AML-193 (cell line): Measurements from ENCODE around the gene ZNF598.
A peak's percentile ranks its signal among the peaks of the same experiment; 100 is the strongest.
"Not testable (repeated sequence)": the region's sequence is repeated elsewhere in the genome, so short reads cannot be mapped to it uniquely, and the experiment has no call there.

ENCODE experiments used
- DNase-seq, 2 experiments: peaks; one replicate each; lab custom pipeline; 2025; lab: John Stamatoyannopoulos, UW

Gene ZNF598

DNA sequence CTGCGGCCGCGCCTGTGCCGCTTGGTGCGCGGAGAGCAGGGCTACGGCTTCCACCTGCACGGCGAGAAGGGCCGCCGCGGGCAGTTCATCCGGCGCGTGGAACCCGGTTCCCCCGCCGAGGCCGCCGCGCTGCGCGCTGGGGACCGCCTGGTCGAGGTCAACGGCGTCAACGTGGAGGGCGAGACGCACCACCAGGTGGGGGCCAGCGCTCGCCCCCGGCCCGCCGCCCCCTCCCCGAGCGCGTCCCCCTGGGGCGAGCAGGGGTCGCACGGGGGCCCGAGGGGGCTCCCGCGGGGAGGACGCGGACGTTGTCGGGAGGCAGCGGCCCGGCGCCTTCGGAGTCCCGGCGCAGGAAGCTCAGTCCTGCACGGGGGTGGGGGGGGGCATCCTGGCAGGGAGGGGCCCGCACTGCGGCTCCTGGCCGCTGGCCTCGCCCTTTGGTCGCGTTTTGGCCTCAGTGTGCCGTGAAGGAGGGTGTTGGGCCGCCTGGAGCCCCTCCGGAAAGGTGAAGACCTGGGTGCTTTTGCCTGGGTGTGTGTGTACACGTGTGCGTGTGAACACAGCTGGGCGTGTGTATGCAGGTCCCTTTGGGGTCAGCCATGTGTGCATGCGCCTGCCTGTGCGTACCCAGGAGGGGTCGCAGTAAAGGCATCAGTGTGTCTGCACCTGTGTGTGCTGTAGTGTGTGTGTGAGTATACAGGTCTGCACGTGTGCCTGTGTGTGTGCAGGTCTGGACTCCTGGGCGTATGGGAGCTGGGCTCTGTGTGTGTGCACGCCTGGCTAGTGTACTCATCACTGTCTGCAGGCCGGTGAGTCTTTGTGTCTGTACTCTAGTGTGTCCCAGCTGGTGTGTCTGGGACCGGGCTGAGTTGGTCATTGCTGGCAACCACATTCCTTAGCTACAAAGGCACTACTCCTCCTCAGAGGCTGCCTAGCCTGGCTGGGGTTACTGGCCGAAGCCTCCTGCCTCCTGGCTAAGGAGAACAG, 17.7 kb upstream of the ZNF598 start:
- DNase-seq = no peak

GRCh38 chr16:2026461-2027023, 16.9 kb upstream of the ZNF598 start, which contains the start of gene NHERF2:
Gene NHERF2, plus strand, starts transcription at chr16:2026902. Its CDS starts 104 bp downstream, at chr16:2027006.
- no peak for DNase-seq

GRCh38 chr16:2025878-2026460, 16.3 kb upstream of the ZNF598 start:
- no peak for DNase-seq

DNA sequence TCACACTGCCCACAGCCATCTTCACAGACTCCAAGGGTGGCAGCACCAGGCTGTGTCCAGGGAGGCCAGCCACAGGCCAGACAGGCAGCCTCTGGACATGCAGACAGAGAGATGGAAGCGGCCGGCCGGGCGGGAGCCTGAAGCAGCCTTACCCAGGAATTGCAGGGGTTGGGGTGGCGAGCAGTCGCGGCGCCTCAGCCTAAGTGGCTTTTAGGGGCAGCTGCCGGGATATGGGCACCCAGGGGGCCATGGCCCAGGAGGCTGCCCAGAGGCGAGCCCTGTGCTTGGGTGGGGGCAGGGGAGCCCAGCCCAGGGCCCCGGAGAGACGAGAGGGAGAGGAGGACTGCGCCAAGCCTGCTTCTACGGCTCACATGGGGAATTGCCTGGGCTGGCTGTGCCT, 15.6 kb upstream of the ZNF598 start:
- DNase-seq = no peak

- no peak for DNase-seq
Observed at GRCh38 chr16:2024032-2024420, 14.4 kb upstream of the ZNF598 start.

GRCh38 chr16:2023092-2024031, 13.7 kb upstream of the ZNF598 start:
- peak; percentile 70 to 71 for DNase-seq

DNA sequence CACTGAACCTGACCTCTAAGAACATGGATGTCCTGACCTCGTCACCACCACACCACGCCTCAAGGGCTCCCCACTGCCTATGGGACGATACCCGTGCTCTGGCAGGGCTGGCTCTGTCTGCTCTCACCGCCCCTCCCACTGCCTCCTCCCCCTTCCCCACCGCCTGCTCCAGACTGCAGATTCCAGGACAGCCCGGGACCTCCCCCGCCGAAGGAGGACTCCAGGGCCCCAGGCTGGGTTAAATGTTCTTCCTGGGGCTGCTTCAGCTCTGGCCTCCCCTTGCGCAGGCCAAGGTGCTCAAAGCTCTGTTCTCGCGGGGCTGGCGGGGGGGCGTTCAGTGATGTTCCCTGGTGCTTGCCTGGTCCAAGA, 13.1 kb upstream of the ZNF598 start:
- DNase-seq = peak in 1 of 2 experiments; percentile 26

- no peak for DNase-seq
Observed at GRCh38 chr16:2019921-2020831, 10.6 kb upstream of the ZNF598 start.

GRCh38 chr16:2019518-2019920, 9.9 kb upstream of the ZNF598 start, which contains the start of gene NPW:
Gene NPW, plus strand, starts transcription at chr16:2019785.
- no peak for DNase-seq

DNA sequence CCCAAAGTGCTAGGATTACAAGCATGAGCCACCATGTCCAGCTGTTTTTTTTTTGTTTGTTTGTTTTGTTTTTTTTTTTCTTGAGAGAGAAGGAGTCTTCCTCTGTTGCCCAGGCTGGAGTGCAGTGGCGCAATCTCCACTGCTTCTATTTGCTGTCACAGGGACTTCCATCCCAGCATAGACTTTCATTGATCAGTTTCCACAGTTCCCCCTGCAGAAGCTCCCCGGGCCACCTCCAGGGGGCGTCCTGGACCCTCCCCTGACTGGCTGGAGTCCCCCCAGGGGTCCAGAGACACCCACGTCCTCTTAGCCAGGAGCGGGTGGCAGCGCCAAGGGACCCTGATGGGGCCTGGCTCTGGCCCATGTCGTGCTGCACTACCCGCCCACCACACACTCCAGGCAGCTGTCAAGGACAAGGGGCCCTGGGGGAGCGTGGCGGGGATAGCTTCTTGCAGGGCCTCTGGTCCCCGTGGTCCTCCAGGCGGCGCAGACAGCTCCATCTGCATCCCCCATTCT, 6.8 kb upstream of the ZNF598 start:
- DNase-seq = no peak

GRCh38 chr16:2015947-2016208, 6.3 kb upstream of the ZNF598 start:
- DNase-seq = no peak

- no peak for DNase-seq
Observed at GRCh38 chr16:2015117-2015946, 5.7 kb upstream of the ZNF598 start.

DNA sequence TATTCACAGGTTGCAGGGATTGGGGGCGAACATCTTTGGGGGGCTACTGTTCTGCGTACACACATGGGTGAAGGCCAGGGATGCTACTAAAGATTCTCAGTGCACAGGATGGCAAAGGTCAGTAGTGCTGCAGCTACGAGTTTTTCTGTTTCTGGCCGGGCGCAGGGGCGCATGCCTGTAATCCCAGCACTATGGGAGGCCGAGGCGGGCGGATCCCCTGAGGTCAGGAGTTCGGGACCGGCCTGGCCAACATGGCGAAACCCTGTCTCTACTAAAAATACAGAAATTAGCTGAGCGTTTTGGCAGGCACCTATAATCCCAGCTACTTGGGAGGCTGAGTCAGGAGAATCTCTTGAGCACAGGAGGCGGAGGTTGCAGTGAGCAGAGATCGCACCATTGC, 3.9 kb upstream of the ZNF598 start:
- DNase-seq = no peak

DNA sequence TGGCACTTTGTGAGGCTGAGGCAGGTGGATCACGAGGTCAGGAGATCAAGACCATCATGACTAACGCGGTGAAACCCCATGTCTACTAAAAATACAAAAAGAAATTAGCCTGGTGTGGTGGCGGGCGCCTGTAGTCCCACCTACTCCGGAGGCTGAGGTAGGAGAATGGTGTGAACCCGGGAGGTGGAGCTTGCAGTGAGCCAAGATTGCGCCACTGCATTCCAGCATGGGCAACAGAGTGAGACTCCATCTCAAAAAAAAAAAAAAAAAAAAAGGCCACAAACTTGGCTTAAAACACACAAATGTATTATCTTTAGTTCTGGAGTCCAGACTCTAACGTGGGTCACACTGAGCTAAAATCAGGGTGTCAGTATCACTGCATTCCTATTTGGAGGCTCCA, 2.1 kb upstream of the ZNF598 start:
- DNase-seq = not testable (repeated sequence)

- DNase-seq = no peak
Observed at GRCh38 chr16:2009164-2009711, 383 bp downstream of the ZNF598 start.

GRCh38 chr16:2008631-2009163, 924 bp downstream of the ZNF598 start:
- DNase-seq = peak; percentile 32 to 50

GRCh38 chr16:2008009-2008526, 1.6 kb downstream of the ZNF598 start:
- DNase-seq = peak in 1 of 2 experiments; percentile 22

GRCh38 chr16:2007081-2007836, 2.4 kb downstream of the ZNF598 start:
- no peak for DNase-seq
